ENCODE data around the gene SPATS2L. TPM values are rescaled to one million over a fixed set of nuclear protein-coding genes. Genes with fewer than 3 reads are reported as not detected.

The SPATS2L gene
- total RNA-seq, 1 experiment from 2014 or later = 112 TPM

DNA sequence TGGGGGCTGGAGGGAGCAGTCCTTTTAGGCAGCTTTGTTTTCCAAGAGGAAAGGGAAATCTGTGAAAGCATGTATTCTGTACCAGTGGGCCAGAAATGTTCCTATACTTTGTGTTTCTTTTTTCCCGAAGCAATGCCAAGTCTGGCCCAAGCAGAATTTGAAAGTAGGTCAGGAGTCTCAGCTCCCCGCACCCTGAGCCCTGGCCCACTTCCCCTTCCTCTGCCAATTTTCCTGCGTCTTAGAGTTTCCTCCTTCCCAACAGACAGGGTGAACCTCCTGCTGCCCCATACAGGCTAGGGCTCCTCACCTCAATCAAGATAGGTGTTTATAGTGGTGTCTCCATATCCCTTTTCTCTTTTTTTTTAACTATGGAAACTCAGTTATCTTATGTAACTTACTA, 138.0 kb downstream of the SPATS2L start (continued):
- TF ChIP-seq, protein P1, sequence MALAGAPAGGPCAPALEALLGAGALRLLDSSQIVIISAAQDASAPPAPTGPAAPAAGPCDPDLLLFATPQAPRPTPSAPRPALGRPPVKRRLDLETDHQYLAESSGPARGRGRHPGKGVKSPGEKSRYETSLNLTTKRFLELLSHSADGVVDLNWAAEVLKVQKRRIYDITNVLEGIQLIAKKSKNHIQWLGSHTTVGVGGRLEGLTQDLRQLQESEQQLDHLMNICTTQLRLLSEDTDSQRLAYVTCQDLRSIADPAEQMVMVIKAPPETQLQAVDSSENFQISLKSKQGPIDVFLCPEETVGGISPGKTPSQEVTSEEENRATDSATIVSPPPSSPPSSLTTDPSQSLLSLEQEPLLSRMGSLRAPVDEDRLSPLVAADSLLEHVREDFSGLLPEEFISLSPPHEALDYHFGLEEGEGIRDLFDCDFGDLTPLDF (CRISPR knock-in tag; IDR thresholded peaks at IDR 0.05) = no peak
- no peak for TF ChIP-seq TP53 (CRISPR knock-in tag; IDR thresholded peaks at IDR 0.05)
- TF ChIP-seq NFYB (CRISPR knock-in tag; conservative IDR thresholded peaks at IDR 0.05; ENCODE audit: low read depth) = no peak
- TF ChIP-seq, protein P2, sequence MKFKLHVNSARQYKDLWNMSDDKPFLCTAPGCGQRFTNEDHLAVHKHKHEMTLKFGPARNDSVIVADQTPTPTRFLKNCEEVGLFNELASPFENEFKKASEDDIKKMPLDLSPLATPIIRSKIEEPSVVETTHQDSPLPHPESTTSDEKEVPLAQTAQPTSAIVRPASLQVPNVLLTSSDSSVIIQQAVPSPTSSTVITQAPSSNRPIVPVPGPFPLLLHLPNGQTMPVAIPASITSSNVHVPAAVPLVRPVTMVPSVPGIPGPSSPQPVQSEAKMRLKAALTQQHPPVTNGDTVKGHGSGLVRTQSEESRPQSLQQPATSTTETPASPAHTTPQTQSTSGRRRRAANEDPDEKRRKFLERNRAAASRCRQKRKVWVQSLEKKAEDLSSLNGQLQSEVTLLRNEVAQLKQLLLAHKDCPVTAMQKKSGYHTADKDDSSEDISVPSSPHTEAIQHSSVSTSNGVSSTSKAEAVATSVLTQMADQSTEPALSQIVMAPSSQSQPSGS (CRISPR knock-in tag; IDR thresholded peaks at IDR 0.05; ENCODE audit: borderline replicate concordance, low read depth) = no peak
- TF ChIP-seq, protein P3, sequence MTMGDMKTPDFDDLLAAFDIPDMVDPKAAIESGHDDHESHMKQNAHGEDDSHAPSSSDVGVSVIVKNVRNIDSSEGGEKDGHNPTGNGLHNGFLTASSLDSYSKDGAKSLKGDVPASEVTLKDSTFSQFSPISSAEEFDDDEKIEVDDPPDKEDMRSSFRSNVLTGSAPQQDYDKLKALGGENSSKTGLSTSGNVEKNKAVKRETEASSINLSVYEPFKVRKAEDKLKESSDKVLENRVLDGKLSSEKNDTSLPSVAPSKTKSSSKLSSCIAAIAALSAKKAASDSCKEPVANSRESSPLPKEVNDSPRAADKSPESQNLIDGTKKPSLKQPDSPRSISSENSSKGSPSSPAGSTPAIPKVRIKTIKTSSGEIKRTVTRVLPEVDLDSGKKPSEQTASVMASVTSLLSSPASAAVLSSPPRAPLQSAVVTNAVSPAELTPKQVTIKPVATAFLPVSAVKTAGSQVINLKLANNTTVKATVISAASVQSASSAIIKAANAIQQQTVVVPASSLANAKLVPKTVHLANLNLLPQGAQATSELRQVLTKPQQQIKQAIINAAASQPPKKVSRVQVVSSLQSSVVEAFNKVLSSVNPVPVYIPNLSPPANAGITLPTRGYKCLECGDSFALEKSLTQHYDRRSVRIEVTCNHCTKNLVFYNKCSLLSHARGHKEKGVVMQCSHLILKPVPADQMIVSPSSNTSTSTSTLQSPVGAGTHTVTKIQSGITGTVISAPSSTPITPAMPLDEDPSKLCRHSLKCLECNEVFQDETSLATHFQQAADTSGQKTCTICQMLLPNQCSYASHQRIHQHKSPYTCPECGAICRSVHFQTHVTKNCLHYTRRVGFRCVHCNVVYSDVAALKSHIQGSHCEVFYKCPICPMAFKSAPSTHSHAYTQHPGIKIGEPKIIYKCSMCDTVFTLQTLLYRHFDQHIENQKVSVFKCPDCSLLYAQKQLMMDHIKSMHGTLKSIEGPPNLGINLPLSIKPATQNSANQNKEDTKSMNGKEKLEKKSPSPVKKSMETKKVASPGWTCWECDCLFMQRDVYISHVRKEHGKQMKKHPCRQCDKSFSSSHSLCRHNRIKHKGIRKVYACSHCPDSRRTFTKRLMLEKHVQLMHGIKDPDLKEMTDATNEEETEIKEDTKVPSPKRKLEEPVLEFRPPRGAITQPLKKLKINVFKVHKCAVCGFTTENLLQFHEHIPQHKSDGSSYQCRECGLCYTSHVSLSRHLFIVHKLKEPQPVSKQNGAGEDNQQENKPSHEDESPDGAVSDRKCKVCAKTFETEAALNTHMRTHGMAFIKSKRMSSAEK (CRISPR knock-in tag; IDR thresholded peaks at IDR 0.05; ENCODE audit: borderline replicate concordance) = no peak

DNA sequence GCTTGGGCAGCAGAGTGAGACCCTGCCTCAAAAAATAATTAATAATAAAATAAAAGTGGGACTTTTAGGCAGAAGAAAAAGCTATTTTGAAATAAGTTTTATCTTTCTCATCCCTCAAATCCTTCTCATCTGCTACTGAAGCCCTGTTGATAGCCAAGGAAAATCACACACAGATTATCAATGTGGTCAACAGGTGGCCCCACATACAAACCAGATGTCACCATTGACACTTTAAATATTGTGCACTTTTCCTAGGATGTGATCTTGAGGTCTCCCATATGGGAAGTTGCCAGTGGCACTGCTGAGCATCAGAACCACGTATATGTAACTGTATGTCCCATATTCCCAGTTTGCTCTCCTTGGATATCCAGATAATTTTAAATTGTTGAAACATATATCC, 138.8 kb downstream of the SPATS2L start:
- no peaks in the 10 kb centered on the region for H3K27me3 Mint-ChIP-seq (ENCODE audit: low read depth)
- no peak for ATAC-seq
- POLR2A ChIA-PET = no interaction called here

DNA sequence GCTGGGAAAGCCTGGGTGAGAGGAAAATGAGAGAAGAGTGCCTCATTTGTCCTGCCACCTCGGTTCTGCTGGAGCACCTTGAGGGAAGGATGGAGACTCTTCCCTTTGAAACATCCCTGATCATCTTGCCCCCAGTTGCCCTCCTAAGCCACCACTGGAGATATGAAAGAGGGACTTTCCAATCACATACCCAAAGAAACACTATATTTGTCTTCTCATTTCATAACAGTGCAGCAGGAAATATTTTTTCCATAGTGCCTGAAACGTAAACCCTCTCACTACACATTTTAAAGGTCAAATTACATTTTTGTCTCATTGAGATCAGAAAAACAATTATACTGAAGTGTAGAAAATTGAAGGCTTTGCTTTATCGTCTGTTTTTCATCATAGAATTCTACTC, 140.1 kb downstream of the SPATS2L start:
- ChIA-PET CTCF (interaction anchor here (2.0 kb wide), 1 partner anchor 37 kb away, joined by 4 read pairs; no protein-coding TSS in a partner anchor), POLR2A (no interaction called here)
- Mint-ChIP-seq H3K4me3 (no peak overlapping the region), H3K4me1 (no peaks in the 10 kb centered on the region), H3K36me3 (peaks cover 60% of the 10 kb centered on the region), H3K9me3 (0 out of 2 replicates have a peak, but pooled peaks cover 5% of the 10 kb centered on the region), H3K27ac (no peak overlapping the region), H3K27me3 (ENCODE audit: low read depth) (no peaks in the 10 kb centered on the region)
- no peak for DNase-seq (ENCODE audit: low spot score)
- ATAC-seq = no peak
- TF ChIP-seq ZNF317 (CRISPR knock-in tag; IDR thresholded peaks at IDR 0.05; ENCODE audit: borderline replicate concordance, low read depth) (no peak), NR1H2 (CRISPR knock-in tag; IDR thresholded peaks at IDR 0.05) (no peak), ATF1 (CRISPR knock-in tag; IDR thresholded peaks at IDR 0.05) (no peak), NR2C2 (CRISPR knock-in tag; IDR thresholded peaks at IDR 0.05) (no peak), CBFB (CRISPR knock-in tag; IDR thresholded peaks at IDR 0.05; ENCODE audit: low read depth) (no peak)
- TF ChIP-seq, protein P2 (CRISPR knock-in tag; IDR thresholded peaks at IDR 0.05; ENCODE audit: borderline replicate concordance, low read depth) = no peak
- TF ChIP-seq, protein P4, sequence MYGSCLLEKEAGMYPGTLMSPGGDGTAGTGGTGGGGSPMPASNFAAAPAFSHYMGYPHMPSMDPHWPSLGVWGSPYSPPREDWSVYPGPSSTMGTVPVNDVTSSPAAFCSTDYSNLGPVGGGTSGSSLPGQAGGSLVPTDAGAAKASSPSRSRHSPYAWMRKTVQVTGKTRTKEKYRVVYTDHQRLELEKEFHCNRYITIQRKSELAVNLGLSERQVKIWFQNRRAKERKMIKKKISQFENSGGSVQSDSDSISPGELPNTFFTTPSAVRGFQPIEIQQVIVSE (CRISPR knock-in tag; IDR thresholded peaks at IDR 0.05; ENCODE audit: borderline replicate concordance) = no peak
- TF ChIP-seq, protein P5, sequence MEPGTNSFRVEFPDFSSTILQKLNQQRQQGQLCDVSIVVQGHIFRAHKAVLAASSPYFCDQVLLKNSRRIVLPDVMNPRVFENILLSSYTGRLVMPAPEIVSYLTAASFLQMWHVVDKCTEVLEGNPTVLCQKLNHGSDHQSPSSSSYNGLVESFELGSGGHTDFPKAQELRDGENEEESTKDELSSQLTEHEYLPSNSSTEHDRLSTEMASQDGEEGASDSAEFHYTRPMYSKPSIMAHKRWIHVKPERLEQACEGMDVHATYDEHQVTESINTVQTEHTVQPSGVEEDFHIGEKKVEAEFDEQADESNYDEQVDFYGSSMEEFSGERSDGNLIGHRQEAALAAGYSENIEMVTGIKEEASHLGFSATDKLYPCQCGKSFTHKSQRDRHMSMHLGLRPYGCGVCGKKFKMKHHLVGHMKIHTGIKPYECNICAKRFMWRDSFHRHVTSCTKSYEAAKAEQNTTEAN (CRISPR knock-in tag; IDR thresholded peaks at IDR 0.05) = no peak
- TF ChIP-seq, protein P6, sequence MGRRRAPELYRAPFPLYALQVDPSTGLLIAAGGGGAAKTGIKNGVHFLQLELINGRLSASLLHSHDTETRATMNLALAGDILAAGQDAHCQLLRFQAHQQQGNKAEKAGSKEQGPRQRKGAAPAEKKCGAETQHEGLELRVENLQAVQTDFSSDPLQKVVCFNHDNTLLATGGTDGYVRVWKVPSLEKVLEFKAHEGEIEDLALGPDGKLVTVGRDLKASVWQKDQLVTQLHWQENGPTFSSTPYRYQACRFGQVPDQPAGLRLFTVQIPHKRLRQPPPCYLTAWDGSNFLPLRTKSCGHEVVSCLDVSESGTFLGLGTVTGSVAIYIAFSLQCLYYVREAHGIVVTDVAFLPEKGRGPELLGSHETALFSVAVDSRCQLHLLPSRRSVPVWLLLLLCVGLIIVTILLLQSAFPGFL (CRISPR knock-in tag; IDR thresholded peaks at IDR 0.05; ENCODE audit: borderline replicate concordance) = no peak
- TF ChIP-seq, protein P7, sequence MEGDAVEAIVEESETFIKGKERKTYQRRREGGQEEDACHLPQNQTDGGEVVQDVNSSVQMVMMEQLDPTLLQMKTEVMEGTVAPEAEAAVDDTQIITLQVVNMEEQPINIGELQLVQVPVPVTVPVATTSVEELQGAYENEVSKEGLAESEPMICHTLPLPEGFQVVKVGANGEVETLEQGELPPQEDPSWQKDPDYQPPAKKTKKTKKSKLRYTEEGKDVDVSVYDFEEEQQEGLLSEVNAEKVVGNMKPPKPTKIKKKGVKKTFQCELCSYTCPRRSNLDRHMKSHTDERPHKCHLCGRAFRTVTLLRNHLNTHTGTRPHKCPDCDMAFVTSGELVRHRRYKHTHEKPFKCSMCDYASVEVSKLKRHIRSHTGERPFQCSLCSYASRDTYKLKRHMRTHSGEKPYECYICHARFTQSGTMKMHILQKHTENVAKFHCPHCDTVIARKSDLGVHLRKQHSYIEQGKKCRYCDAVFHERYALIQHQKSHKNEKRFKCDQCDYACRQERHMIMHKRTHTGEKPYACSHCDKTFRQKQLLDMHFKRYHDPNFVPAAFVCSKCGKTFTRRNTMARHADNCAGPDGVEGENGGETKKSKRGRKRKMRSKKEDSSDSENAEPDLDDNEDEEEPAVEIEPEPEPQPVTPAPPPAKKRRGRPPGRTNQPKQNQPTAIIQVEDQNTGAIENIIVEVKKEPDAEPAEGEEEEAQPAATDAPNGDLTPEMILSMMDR (IDR thresholded peaks at IDR 0.05) = no peak

More for the DNA sequence above, 138.8 kb downstream of the SPATS2L start:
- TF ChIP-seq, protein P6 (CRISPR knock-in tag; IDR thresholded peaks at IDR 0.05; ENCODE audit: borderline replicate concordance) = no peak
- H3K4me3 Mint-ChIP-seq = no peak overlapping the region
- H3K27ac Mint-ChIP-seq = no peak overlapping the region
- no peaks in the 10 kb centered on the region for H3K9me3 Mint-ChIP-seq
- H3K36me3 Mint-ChIP-seq = peaks cover 65% of the 10 kb centered on the region
- no peak for DNase-seq (ENCODE audit: low spot score)
- CTCF ChIA-PET = interaction anchor here (2.0 kb wide), 1 partner anchor 38 kb away, joined by 4 read pairs; no protein-coding TSS in a partner anchor
- H3K4me1 Mint-ChIP-seq = no peaks in the 10 kb centered on the region
